NCI-H2227 (cell line): ENCODE measurements around the gene KBTBD12.

Source experiments
- DNase-seq: peaks from one replicate; lab custom pipeline; 2025; ENCODE audit not compliant: unreplicated experiment; lab: John Stamatoyannopoulos, UW

KBTBD12 gene

GRCh38 chr3:127984241-127984975 is 69.4 kb downstream of the KBTBD12 start:
- no peak for DNase-seq

GRCh38 chr3:127985216-127985615 is 70.2 kb downstream of the KBTBD12 start:
- DNase-seq, result no peak

- DNase-seq, result no peak
Observed at GRCh38 chr3:127985655-127986225, 70.7 kb downstream of the KBTBD12 start.

GRCh38 chr3:127986803-127987202 is 71.8 kb downstream of the KBTBD12 start:
- no peak for DNase-seq

- no peak for DNase-seq
Observed at GRCh38 chr3:127987309-127987995, 72.4 kb downstream of the KBTBD12 start.

GRCh38 chr3:127988770-127989557 is 73.9 kb downstream of the KBTBD12 start:
- no peak for DNase-seq

GRCh38 chr3:127990051-127990450 is 75.0 kb downstream of the KBTBD12 start:
- no peak for DNase-seq

GRCh38 chr3:127990461-127990860 is 75.4 kb downstream of the KBTBD12 start:
- no peak for DNase-seq

- DNase-seq, result no peak
Observed at GRCh38 chr3:127991251-127991650, 76.2 kb downstream of the KBTBD12 start.

- DNase-seq, result no peak
Observed at GRCh38 chr3:127991681-127992080, 76.6 kb downstream of the KBTBD12 start.

GRCh38 chr3:127992127-127992526 is 77.1 kb downstream of the KBTBD12 start:
- DNase-seq, result no peak

- DNase-seq, result no peak
Observed at GRCh38 chr3:127994011-127994410, 79.0 kb downstream of the KBTBD12 start.

- DNase-seq, result no peak
Observed at GRCh38 chr3:127997016-127997415, 82.0 kb downstream of the KBTBD12 start.

- DNase-seq, result no peak
Observed at GRCh38 chr3:127997961-127998360, 82.9 kb downstream of the KBTBD12 start.

GRCh38 chr3:127998596-127998995 is 83.6 kb downstream of the KBTBD12 start:
- DNase-seq, result no peak

GRCh38 chr3:127999509-128000106 is 84.6 kb downstream of the KBTBD12 start:
- no peak for DNase-seq

- DNase-seq, result no peak
Observed at GRCh38 chr3:128001576-128001975, 86.5 kb downstream of the KBTBD12 start.

GRCh38 chr3:128004661-128005060 is 89.6 kb downstream of the KBTBD12 start:
- no peak for DNase-seq

- peak; percentile 42 for DNase-seq
Observed at GRCh38 chr3:128006061-128007032, 91.3 kb downstream of the KBTBD12 start.

GRCh38 chr3:128007033-128007424 is 92.0 kb downstream of the KBTBD12 start:
- DNase-seq, result no peak
